ENCODE measurements around the gene TSHZ2.

TSHZ2 gene

DNA sequence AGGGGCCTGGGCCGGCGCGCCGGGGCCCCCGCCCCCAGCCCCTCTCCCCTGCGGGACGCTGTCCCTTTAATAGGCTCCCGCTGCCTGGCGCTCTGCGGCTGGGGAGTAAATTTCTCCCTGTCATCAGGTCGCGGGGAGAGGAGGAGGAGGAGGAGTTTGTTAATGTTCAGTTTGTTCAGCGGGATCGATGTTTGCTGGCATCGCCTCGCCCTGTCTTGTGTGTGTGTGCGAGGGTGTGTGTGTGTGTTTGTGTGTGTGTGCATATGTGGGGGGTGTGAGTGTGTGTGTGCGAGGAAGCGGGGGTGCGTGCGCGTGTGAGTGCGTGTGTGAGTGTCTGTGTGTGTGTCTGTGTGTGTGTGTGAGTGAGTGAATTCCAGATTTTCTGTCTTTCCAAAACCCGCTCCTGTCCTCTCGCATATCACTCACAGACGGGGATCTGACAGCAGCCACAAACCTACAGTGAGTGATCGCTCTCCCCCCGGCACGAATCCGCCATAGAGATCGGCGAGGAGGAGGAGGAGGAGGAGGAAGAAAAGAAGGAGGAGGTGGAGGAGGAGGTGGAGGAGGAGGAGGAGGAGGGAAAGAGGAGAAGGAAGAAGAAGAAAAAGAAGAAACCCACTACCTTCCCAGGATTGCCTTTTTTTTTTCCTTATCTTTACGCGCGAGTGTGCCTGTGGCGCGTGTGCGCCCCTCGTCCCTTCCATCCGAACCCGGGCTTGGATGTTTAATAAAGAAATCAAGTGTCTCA lies at the start of gene TSHZ2:
Gene TSHZ2 (plus strand): TSS at position 169 of the 748 bp plus-strand sequence. CDS start 936 bp downstream, outside the sequence.
- peak; percentile 82 for DNase-seq

DNA sequence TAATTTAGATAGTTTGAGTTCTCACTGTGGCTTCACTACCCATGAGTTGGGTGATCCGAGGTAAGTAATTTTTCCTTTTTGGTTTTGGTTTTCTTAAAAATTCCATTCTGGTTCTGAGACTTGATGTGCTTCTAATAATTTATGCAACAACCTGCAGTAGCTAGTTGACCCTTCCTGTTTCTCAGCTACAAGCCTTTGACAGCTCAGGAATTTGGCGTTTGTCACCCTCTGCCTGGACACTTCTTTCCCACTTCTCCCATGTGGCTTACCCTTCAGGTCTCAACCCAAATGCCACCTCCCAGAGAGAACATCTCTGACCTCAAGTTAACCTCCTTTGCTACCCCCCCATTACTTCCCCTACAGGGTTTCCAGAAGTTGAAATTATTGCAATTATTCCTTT lies 49.7 kb upstream of the TSHZ2 start:
- DNase-seq: no peak

- DNase-seq: peak; percentile 1
These were observed 48.8 kb upstream of the TSHZ2 start for GRCh38 chr20:52923123-52923937.

GRCh38 chr20:52924411-52925271 lies 47.5 kb upstream of the TSHZ2 start:
- DNase-seq: no peak

GRCh38 chr20:52926505-52926904 lies 45.7 kb upstream of the TSHZ2 start:
- DNase-seq: no peak

DNA sequence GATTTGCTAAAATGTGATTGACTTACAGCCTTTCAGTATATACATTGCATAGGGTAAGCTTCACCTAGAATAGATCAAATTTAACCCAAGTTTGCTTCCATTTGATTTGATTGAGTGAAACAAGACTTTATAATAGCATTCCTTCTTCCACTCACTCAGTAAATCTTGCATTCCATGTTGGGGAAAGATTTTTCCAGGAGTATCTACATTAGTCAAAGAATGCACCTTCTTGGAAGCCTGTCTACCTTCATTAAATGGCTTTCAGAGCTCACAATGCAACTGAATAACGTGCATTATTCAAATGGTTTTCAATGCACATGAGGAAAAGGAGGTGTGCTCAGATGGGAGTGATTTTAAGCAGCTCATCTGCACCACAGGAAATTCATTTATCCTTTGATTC lies 38.3 kb upstream of the TSHZ2 start:
- DNase-seq: no peak

DNA sequence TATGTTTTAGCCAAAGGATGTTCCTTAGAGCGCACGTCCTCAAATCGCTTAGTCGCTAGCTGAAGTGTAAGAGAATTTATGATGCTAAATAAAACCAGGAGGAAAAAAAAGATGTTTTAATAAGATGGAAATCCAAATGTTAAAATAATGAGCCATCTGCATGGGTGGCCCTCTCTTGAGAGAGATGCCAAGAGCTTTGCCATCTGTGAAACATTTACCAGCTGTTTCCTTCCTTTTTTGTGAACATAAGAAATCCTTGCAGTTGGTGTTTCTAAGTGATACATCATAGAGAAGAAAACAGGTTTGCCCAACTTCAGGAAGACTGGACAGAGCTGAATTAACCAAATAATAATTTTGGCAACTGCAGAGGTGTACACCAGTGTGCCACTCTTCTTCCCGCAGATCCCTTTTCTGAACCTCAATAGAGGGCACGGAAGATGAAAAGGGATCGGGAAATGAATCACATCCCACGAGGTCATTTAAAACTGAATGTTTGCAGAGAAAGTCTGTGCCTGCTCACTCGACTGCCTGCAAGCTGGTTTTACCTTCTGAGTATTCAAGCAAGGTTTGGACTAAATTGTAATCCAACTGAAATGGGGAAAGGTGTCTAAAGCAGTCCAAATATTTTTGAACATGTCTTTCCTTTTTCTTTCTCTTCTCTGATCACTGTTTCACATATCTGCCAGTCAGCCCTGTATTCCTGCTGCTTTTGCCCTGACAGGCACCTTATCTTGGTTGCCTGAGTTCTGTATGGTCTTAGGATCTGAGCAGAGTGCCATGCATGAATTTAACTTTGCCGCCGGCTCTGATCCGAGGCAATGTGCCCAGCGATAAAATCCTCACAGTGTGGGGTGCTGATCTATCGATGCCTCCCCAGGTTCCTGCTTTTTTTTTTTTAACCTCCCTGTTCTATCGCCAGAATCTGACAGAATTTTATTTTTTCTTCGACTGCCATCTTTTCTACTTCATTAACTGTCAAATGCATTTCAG lies 35.5 kb upstream of the TSHZ2 start:
- peak; percentile 7 for DNase-seq

DNA sequence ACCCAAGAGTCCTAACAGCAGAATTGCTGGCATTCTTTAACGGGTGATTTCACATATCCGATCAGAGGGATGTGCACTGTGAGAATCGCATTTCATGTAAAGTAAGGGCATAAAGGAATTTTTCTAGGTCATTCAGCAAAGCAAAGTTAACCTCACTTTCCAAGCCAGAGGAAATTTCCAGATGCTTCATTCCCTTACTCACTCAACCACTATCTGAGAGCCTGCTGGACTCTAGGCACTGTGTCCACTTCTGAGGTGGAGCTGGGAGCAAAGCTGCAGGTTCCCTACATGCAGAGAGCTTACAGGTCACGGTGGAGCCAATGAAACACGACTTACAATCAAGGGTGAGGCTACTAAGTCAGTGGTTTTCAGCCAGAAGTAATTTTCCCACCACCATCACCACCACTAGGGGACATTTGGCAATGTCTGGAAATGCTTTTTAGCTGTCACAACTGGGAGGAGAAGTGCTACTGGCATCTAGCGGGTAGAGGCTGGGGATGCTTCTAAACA lies 34.5 kb upstream of the TSHZ2 start:
- DNase-seq: no peak

DNA sequence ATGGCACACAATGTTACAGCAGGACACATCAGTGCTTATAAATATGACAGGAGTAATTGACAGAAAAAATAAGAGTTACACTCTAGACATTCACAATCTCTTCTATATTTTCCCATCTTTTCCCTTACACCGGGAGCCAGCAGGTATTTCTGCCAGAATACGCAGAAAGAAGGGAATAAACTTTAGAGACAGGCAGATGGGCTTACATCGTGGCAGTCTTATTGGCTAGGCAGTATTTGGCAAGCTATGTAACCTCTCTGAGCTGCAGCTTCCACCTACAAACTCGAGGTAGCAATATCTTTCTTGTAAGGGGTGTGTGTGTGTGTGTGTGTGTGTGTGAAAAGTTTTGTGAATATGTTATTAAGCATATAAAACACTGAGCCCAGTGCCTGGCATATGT lies 33.0 kb upstream of the TSHZ2 start:
- no peak for DNase-seq

DNA sequence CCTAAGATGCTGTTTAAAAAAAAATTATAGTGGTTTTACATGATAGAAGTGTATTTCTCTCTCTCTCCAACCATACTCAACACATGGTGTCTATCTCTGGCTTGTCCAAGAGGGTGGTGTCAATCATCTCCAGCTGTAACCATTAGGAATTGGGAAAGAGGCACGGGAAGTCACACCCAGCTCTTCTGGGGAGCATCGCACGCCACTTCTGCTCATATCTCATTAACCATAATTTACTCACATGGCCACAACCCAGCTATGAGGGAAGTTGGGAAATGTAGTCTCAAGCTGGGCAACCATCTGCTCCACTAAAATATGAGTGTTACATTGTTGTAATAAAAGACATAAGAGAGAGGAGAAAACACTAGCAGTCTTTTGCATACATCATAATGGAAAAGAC lies 30.4 kb upstream of the TSHZ2 start:
- peak; percentile 59 for DNase-seq

GRCh38 chr20:52943185-52943841 lies 28.8 kb upstream of the TSHZ2 start:
- no peak for DNase-seq

DNA sequence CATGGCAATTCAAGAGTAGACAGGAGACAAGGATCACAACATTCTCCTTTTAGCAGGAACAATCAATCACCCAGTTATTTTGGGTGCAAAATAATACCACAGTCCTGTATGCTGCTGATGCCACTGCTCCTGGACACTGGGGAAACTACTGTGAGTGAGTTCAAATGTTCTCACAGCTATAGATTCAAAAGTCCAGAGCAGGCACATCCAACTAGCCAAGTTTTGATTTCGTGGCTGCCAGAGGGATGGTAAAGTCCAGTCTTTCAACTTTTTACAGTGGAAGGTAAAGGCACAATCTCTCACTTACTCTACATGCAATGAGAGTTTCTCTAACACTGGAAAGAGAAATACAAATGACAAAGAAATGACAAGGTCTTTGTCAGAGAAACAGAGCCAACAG lies 26.9 kb upstream of the TSHZ2 start:
- no peak for DNase-seq

DNA sequence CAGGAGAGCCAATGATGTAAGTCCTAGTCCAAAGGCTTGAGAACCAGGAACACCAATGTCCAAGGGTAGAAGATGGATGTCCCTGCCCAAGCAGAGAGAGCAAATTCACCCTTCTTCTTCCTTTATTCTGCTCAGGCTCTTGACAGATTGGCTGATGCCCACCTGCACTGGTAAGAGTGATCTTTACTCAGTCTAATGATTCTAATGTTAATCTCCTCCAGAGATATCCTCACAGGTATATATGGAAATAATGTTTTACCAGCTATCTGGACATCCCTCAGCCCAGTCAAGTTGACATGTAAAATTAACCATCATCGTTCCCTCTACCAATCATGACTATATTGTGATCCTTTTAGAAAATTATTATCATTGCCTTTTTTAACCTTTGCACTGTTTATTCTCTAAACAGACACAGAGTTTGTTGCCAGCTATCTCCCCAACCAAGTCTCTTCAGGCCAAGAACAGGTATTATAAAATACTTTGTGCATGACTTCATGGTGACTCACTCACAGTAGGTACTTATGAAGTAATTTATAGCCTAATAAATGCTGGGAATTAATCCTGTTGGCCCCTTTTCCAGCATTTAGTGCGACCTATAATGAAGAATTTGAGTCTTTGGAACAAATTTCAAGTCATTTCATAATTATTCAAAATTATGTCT lies 26.2 kb upstream of the TSHZ2 start:
- DNase-seq: peak; percentile 6

DNA sequence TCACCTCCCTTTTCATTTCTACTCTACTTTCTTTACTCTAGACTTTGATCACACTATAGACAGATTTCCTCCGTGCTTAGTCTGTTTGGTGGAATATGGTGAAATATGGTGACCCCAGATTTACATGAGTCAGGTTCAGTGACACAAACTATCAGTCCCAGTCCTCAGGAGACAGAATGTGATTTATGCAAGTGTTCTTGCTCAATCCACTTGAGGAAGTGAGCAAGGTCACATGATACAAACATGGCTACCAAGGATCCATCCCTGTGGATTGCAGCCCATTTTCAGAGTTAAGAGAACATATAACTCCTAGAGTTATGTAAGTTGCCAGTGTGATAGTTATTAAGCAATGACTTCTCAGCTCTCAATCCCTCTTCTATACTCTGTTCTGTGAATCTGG lies 23.7 kb upstream of the TSHZ2 start:
- no peak for DNase-seq

DNA sequence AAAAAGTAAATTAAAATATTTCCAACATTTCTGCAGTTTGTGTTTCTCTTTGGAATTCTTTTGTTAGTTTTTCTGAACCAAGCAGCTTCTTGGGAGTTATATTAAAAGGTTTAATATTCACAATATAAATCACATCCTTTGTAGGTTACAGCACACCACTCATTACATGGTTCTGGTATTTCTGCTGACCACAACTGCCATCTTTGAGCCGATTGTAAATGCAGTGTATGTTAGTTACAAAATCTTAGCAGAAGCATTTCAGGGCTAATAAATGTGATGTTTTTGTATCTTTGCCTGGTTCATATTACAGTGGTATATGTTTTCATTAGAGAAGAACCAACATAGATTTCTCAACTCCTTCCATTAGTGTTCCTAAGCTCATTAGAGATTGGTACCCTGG lies 19.1 kb upstream of the TSHZ2 start:
- no peak for DNase-seq

DNA sequence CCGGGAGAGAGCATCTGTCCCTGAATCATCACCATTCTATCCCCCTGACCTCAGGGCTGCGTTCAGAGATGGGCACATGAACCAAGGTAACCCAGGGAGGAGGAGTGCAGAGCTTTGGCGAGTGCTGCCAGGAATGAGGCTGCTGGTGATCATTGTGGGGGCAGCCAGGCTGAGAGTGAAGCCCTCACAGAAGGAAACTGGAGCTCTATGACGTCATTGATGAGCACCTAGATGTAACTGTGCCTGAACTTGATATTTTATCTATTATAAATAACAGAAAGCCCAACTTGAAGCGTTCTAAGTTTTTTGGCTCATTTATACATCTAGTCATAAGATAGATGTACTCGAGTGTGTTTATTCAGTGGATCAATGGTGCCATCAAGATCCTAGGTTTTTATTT lies 17.3 kb upstream of the TSHZ2 start:
- DNase-seq: no peak

GRCh38 chr20:52958211-52958610 lies 13.9 kb upstream of the TSHZ2 start:
- DNase-seq: peak; percentile 25

GRCh38 chr20:52959125-52959524 lies 13.0 kb upstream of the TSHZ2 start:
- DNase-seq: peak; percentile 94

DNA sequence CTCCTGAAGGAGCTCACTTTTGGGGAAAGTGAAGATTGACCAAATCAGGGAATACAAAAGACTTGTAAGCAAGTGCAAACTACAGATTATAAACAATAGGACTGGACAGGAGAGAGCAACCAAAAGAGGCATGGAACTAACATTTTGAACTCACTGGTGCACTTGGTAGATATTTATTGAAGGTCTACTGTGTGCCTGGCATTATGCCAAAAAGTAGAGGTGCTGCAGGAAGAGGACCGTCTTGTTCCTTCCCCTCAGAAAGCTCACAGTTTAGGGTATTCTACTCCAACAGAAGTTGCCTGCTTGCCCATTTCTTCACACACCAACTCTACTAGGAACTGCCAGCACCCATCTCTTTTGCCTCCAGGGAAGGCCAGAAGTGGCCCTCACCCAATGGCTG lies 10.0 kb upstream of the TSHZ2 start:
- peak; percentile 1 for DNase-seq

GRCh38 chr20:52963131-52963530 lies 9.0 kb upstream of the TSHZ2 start:
- DNase-seq: no peak

DNA sequence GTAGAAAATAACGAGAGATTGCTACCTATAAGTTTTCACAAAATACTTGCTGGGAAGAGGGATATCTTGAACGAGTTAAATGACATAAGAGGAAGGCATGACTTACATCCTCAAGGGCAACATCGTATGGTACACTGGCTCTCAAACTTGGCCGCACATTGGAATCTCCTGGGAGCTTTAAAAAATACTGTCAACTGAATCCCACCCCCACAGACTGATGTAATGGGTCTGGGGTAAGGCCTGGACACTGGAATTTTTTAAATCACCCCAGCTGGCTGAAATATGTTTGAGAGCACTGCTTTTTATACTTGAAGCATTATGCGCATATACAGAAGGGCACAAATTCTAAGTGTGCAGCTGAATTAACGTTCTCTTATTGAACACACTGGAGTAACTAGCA lies 8.0 kb upstream of the TSHZ2 start:
- no peak for DNase-seq

Measured in NCI-H69 (cell line).